Neuronal stem cell (in vitro differentiated cells): ENCODE results near the gene LSP1.
"Not testable (repeated sequence)": the region's sequence is repeated elsewhere in the genome, so short reads cannot be mapped to it uniquely, and the experiment has no call there.

Source experiments
- DNase-seq: peaks from one replicate; pipeline ENCODE4 v3.0.0-alpha.2; 2013; ENCODE audit warnings: low spot score
- H2AFZ ChIP-seq: one replicate; pipeline ENCODE4 v1.6.1; 2013; ENCODE audit warnings: mild to moderate bottlenecking, low read length, inconsistent platforms
- H2AK5ac ChIP-seq: 2 replicates; pipeline ENCODE4 v1.6.1; 2013; ENCODE audit warnings: low read depth, mild to moderate bottlenecking, inconsistent platforms, low read length, moderate library complexity, mixed read lengths
- H2BK120ac ChIP-seq: 2 replicates; pipeline ENCODE4 v1.6.1; 2013; ENCODE audit warnings: low read depth, mild to moderate bottlenecking, inconsistent platforms, low read length, moderate library complexity, mixed read lengths
- H2BK12ac ChIP-seq: one replicate; pipeline ENCODE4 v1.6.1; 2013; ENCODE audit warnings: low read length, inconsistent platforms
- H2BK15ac ChIP-seq: 2 replicates; pipeline ENCODE4 v1.6.1; 2013; ENCODE audit warnings: mild to moderate bottlenecking, low read length, inconsistent platforms, mixed read lengths
- H2BK5ac ChIP-seq: one replicate; pipeline ENCODE4 v1.6.1; 2013; ENCODE audit warnings: inconsistent platforms, mild to moderate bottlenecking, low read length, moderate library complexity
- H3K14ac ChIP-seq: one replicate; pipeline ENCODE4 v1.6.1; 2013; ENCODE audit warnings: low read length, inconsistent platforms
- H3K18ac ChIP-seq: 2 replicates; pipeline ENCODE4 v1.6.1; 2013; ENCODE audit warnings: low read length, inconsistent platforms
- H3K23ac ChIP-seq: 2 replicates; pipeline ENCODE4 v1.6.1; 2013; ENCODE audit warnings: low read depth, mild to moderate bottlenecking, mixed read lengths, low read length, inconsistent platforms; ENCODE audit not compliant: poor library complexity
- H3K27ac ChIP-seq: replicated peaks from 3 replicates; pipeline ENCODE4 v1.5.1; 2013; ENCODE audit warnings: low read length, inconsistent platforms
- H3K27me3 ChIP-seq, 3 experiments: 2 replicates each; pipeline ENCODE4 v1.6.1; 2013; ENCODE audit warnings: low read length in 3 of 3, mild to moderate bottlenecking in 2 of 3, inconsistent platforms in 1 of 3, low read depth in 1 of 3, mixed read lengths in 1 of 3, moderate library complexity in 1 of 3; ENCODE audit not compliant: control insufficient read depth in 3 of 3, insufficient read depth in 3 of 3
- H3K36me3 ChIP-seq, 2 donors: replicated peaks in 1 of 2; 2 replicates each; pipeline ENCODE4 v1.6.1; 2013; ENCODE audit warnings: low read length in 2 of 2; ENCODE audit not compliant: control insufficient read depth in 2 of 2, insufficient read depth in 2 of 2
- H3K4ac ChIP-seq: 2 replicates; pipeline ENCODE4 v1.6.1; 2013; ENCODE audit warnings: inconsistent platforms, mild to moderate bottlenecking, low read length, moderate library complexity
- H3K4me1 ChIP-seq, 2 donors: 1 replicate in 1 of 2; 2 replicates in 1 of 2; pipeline ENCODE4 v1.6.1; 2013; ENCODE audit warnings: low read length in 2 of 2, low read depth in 1 of 2; ENCODE audit not compliant: control insufficient read depth in 2 of 2, insufficient read depth in 1 of 2
- H3K4me2 ChIP-seq: one replicate; pipeline ENCODE4 v1.6.1; 2013; ENCODE audit warnings: mild to moderate bottlenecking, low read length, inconsistent platforms; ENCODE audit not compliant: insufficient read depth, poor library complexity, severe bottlenecking
- H3K4me3 ChIP-seq, 2 donors: 2 replicates each; pipeline ENCODE4 v1.5.1; 2013; ENCODE audit warnings: low read length in 2 of 2, mild to moderate bottlenecking in 2 of 2, inconsistent platforms in 1 of 2, moderate library complexity in 1 of 2
- H3K79me1 ChIP-seq: one replicate; pipeline ENCODE4 v1.6.1; 2013; ENCODE audit warnings: low read depth, mild to moderate bottlenecking, inconsistent platforms, low read length, moderate library complexity
- H3K9ac ChIP-seq: one replicate; pipeline ENCODE4 v1.6.1; 2013; ENCODE audit warnings: mild to moderate bottlenecking, low read depth, low read length, inconsistent platforms; ENCODE audit not compliant: poor library complexity
- H3K9me3 ChIP-seq, 2 donors: replicated peaks in 1 of 2; 2 replicates each; pipeline versions ENCODE3 to v1.6.1; 2013; ENCODE audit warnings: low read length in 2 of 2, mild to moderate bottlenecking in 2 of 2, inconsistent platforms in 1 of 2, low read depth in 1 of 2, mixed read lengths in 1 of 2, moderate library complexity in 1 of 2; ENCODE audit not compliant: control insufficient read depth in 2 of 2, insufficient read depth in 1 of 2
- H4K8ac ChIP-seq: one replicate; pipeline ENCODE4 v1.6.1; 2013; ENCODE audit warnings: low read depth, mild to moderate bottlenecking, inconsistent platforms, low read length, moderate library complexity
- H4K91ac ChIP-seq: one replicate; pipeline ENCODE4 v1.6.1; 2013; ENCODE audit warnings: low read length, low read depth, mild to moderate bottlenecking, inconsistent platforms; ENCODE audit not compliant: poor library complexity
- WGBS, 2 donors: extraction: QIAGEN DNeasy Blood & Tissue Kit; methylation state at CpG; one replicate each; pipeline ENCODE4 v1.1.7; 2013; ENCODE audit warnings: missing lambda C conversion rate in 2 of 2, mixed read lengths in 1 of 2; ENCODE audit not compliant: insufficient read length in 2 of 2, insufficient replicate concordance in 1 of 2; ENCODE audit errors: extremely low coverage in 2 of 2; 5-methylcytosine and 5-hydroxymethylcytosine counted together

The LSP1 gene

GRCh38 chr11:1875093-1875850 is 22.4 kb downstream of the LSP1 start:
- H3K4me3 ChIP-seq = no peak overlapping the region
- H3K23ac ChIP-seq = no peak overlapping the region
- no peaks in the 10 kb centered on the region for H3K36me3 ChIP-seq
- H2BK5ac ChIP-seq = no peak overlapping the region
- no peak overlapping the region for H3K4ac ChIP-seq
- H4K8ac ChIP-seq = no peak overlapping the region
- H2AK5ac ChIP-seq = peak overlapping the region; percentile 88
- H2BK120ac ChIP-seq = no peak overlapping the region
- H3K9me3 ChIP-seq = no peaks in the 10 kb centered on the region
- no peaks in the 10 kb centered on the region for H3K79me1 ChIP-seq
- H2BK12ac ChIP-seq = peak overlapping the region; percentile 6
- peaks cover 11 to 21% of the 10 kb centered on the region in 2 donors for H3K4me1 ChIP-seq
- H4K91ac ChIP-seq = no peak overlapping the region
- DNase-seq = no peak
- H2AFZ ChIP-seq = no peak overlapping the region
- no peak overlapping the region for H3K27ac ChIP-seq
- H3K18ac ChIP-seq = peak overlapping the region; percentile 28
- peak overlapping the region; percentile 75 for H2BK15ac ChIP-seq
- H3K27me3 ChIP-seq = peaks cover 0 to 3% (median 0%) of the 10 kb centered on the region in 3 experiments
- no peak overlapping the region for H3K4me2 ChIP-seq
- WGBS, 2 donors = no CpG with 5 or more reads among the region's 28 CpGs
- H3K14ac ChIP-seq = peak overlapping the region; percentile 31
- H3K9ac ChIP-seq = no peak overlapping the region

DNA sequence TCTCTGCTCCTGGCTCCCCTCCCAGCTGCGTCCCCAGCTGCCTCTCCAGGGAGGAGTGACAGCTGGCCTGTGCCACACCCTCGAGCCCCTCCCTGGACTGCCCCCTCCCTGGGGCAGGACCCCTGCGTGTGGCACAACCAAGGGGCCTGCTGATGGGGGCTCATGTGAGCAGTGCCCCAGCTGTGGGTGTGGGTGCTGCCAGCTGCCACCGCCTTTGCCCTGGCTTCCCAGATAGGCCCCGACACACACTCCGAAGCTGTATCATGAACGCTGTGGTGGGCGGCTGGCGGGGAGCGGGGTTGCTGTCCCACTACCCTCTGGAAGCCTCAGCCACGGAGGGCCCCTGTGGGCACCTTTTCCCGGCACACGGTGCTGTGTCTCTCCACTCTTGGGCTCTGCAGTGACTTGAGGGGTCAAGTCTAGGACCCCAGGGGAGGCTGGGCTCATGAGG is 23.0 kb downstream of the LSP1 start:
- WGBS, 2 donors = no CpG with 5 or more reads among the region's 13 CpGs
- H3K79me1 ChIP-seq, H3K4me3 ChIP-seq, H3K9me3 ChIP-seq, H2BK5ac ChIP-seq, H3K9ac ChIP-seq, H2BK120ac ChIP-seq, DNase-seq, H3K36me3 ChIP-seq, H4K8ac ChIP-seq, H3K23ac ChIP-seq, H3K4ac ChIP-seq, H3K27ac ChIP-seq, H3K4me2 ChIP-seq, H3K27me3 ChIP-seq, H4K91ac ChIP-seq, H2AFZ ChIP-seq: not testable (repeated sequence)
- H3K14ac ChIP-seq = peak overlapping the region; percentile 38
- H2BK15ac ChIP-seq = peak overlapping the region; percentile 97
- H3K4me1 ChIP-seq = peaks cover 9 to 18% of the 10 kb centered on the region in 2 donors
- H2BK12ac ChIP-seq = peak overlapping the region; percentile 90
- peak overlapping the region; percentile 80 for H3K18ac ChIP-seq
- H2AK5ac ChIP-seq = peak overlapping the region; percentile 94

GRCh38 chr11:1876361-1877063 is 23.6 kb downstream of the LSP1 start:
- no peaks in the 10 kb centered on the region for H3K27me3 ChIP-seq
- H2BK120ac ChIP-seq = no peak overlapping the region
- H3K36me3 ChIP-seq = no peaks in the 10 kb centered on the region
- peaks cover 5 to 17% of the 10 kb centered on the region in 2 donors for H3K4me1 ChIP-seq
- no peak overlapping the region for H4K8ac ChIP-seq
- H2AK5ac ChIP-seq = peak overlapping the region; percentile 94
- peak overlapping the region; percentile 80 for H3K18ac ChIP-seq
- H3K9ac ChIP-seq = no peak overlapping the region
- no peak for DNase-seq
- H4K91ac ChIP-seq = no peak overlapping the region
- H3K27ac ChIP-seq = no peak overlapping the region
- H3K9me3 ChIP-seq = no peaks in the 10 kb centered on the region
- H3K4me3 ChIP-seq = no peak overlapping the region
- H3K79me1 ChIP-seq = no peaks in the 10 kb centered on the region
- WGBS, 2 donors = no CpG with 5 or more reads among the region's 26 CpGs
- H3K14ac ChIP-seq = peak overlapping the region; percentile 38
- H2BK15ac ChIP-seq = peak overlapping the region; percentile 97
- H2BK12ac ChIP-seq = peak overlapping the region; percentile 90
- H3K4me2 ChIP-seq = no peak overlapping the region
- H3K4ac ChIP-seq = no peak overlapping the region
- H2BK5ac ChIP-seq = no peak overlapping the region
- peak overlapping the region; percentile 35 for H2AFZ ChIP-seq
- peak overlapping the region; percentile 65 for H3K23ac ChIP-seq
